T-cell (primary cell): ENCODE results near the gene PLXNA1. TPM values are rescaled to one million over a fixed set of nuclear protein-coding genes. Genes with fewer than 3 reads are reported as not detected.

Source experiments
- ATAC-seq, 4 experiments: fragments of 200-7000 bp in 3 of 4; fragments of 150-1000 bp in 1 of 4; cut with Tn5 transposase; replicated peaks in 1 of 4; 1 replicate in 3 of 4; 2 replicates in 1 of 4; pipeline ENCODE4 v1.10.0; 2021; ENCODE audit warnings: moderate library complexity in 3 of 4, mild to moderate bottlenecking in 2 of 4, moderate number of reproducible peaks in 1 of 4
- CTCF ChIA-PET, 2 donors: fragments of 300-600 bp; sonication (Branson Sonifier 250); formaldehyde crosslinking; loops; one replicate each; lab custom pipeline; 2022; ENCODE audit warnings: antibody characterized with exemption in 2 of 2; lab: Charles Lee
- POLR2A ChIA-PET, 2 donors: fragments of 300-600 bp; sonication (Branson Sonifier 250); formaldehyde crosslinking; loops; one replicate each; lab custom pipeline; 2022; ENCODE audit warnings: antibody characterized with exemption in 2 of 2; lab: Charles Lee
- DNase-seq, 35 experiments: peaks; one replicate each; pipeline versions ENCODE4 v3.0.0 to v3.0.0-alpha.2; 2013 to 2023
- H3K27ac ChIP-seq: one replicate; pipeline ENCODE4 v1.5.1; 2013; ENCODE audit warnings: low read length
- H3K27me3 ChIP-seq, 2 experiments: replicated peaks in 1 of 2; 1 replicate in 1 of 2; 2 replicates in 1 of 2; pipeline versions ENCODE4 v1.6.1 to v1.7.0; 2013; ENCODE audit warnings: low read length in 1 of 2, mixed read lengths in 1 of 2; ENCODE audit not compliant: control insufficient read depth in 2 of 2, insufficient read depth in 2 of 2; ENCODE audit errors: extremely low read depth in 1 of 2
- H3K36me3 ChIP-seq, 2 donors: 1 replicate in 1 of 2; 2 replicates in 1 of 2; pipeline versions ENCODE4 v1.6.1 to v1.7.0; 2013; ENCODE audit warnings: low read length in 1 of 2; ENCODE audit not compliant: control insufficient read depth in 2 of 2, insufficient read depth in 1 of 2; ENCODE audit errors: extremely low read depth in 1 of 2
- H3K4me1 ChIP-seq, 2 experiments: 1 replicate in 1 of 2; 2 replicates in 1 of 2; pipeline versions ENCODE4 v1.6.1 to v1.7.0; 2013; ENCODE audit warnings: low read length in 2 of 2, mixed read lengths in 1 of 2; ENCODE audit not compliant: insufficient read depth in 2 of 2, control insufficient read depth in 1 of 2; ENCODE audit errors: extremely low read depth in 1 of 2
- H3K4me3 ChIP-seq, 2 donors: 1 replicate in 1 of 2; 2 replicates in 1 of 2; pipeline versions ENCODE4 v1.5.1 to v1.7.0; 2013; ENCODE audit warnings: mild to moderate bottlenecking in 2 of 2, low read length in 1 of 2, moderate library complexity in 1 of 2; ENCODE audit not compliant: control insufficient read depth in 1 of 2; ENCODE audit errors: extremely low read depth in 1 of 2
- H3K9me3 ChIP-seq: 2 replicates; pipeline ENCODE4 v1.7.0; 2013
- H3K27ac Mint-ChIP-seq, 2 donors: one replicate each; pipeline ENCODE4 v1.8.0; 2020 to 2021; ENCODE audit warnings: mild to moderate bottlenecking in 2 of 2, mixed read lengths in 2 of 2
- H3K27me3 Mint-ChIP-seq, 2 donors: one replicate each; pipeline ENCODE4 v1.8.0; 2021 to 2022; ENCODE audit warnings: mixed read lengths in 2 of 2
- H3K36me3 Mint-ChIP-seq: one replicate; pipeline ENCODE4 v1.8.0; 2021; ENCODE audit warnings: mixed read lengths
- H3K4me1 Mint-ChIP-seq, 3 donors: one replicate each; pipeline ENCODE4 v1.8.0; 2020 to 2022; ENCODE audit warnings: mixed read lengths in 3 of 3, mild to moderate bottlenecking in 1 of 3
- H3K4me3 Mint-ChIP-seq, 3 donors: one replicate each; pipeline ENCODE4 v1.8.0; 2020 to 2022; ENCODE audit warnings: mild to moderate bottlenecking in 3 of 3, mixed read lengths in 3 of 3, moderate library complexity in 3 of 3
- H3K9me3 Mint-ChIP-seq, 3 donors: one replicate each; pipeline ENCODE4 v1.8.0; 2020 to 2022; ENCODE audit warnings: mixed read lengths in 3 of 3
- WGBS: methylation state at CpG from one replicate; pipeline ENCODE4 v1.1.5; 2013; ENCODE audit warnings: missing lambda C conversion rate; ENCODE audit not compliant: insufficient coverage; 5-methylcytosine and 5-hydroxymethylcytosine counted together
- total RNA-seq, 35 experiments: library from RNA in 6 of 35; stranded (reverse) in 6 of 35; fragments of 120-200 nt in 1 of 35; gene quantifications; one replicate each; pipeline versions ENCODE4 v1.2.1 to v1.2.4 and lab custom pipeline; 2013 to 2026

The PLXNA1 gene
- total RNA-seq, 5 donors from 2014 or later (not counting 1 experiment from before 2014, with no cell fraction given), result 10.9 to 16.9 (median 16.0) TPM

DNA sequence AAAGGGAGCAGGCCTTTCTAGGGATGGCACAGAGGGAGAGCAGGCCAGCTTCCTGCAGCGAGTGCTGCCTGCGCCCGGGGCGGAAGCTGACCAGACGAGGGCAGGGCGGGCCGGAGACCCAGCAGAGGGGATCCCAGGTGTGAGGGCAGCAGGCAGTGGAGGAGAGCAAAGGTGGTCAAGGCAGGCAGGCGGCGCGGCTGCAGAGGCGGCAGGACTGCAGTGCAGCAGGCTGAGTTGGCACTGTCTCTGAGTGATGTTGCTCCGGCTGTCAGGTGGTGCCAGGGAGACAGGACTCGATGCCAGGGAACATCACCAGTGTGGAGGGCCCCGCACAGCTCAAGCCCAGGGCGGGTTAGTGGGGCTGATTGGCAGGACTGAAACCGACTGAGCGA, 22.3 kb upstream of the PLXNA1 start:
- H3K27ac Mint-ChIP-seq, result no peak overlapping the region
- ATAC-seq (no peak), DNase-seq (no peak)
- no peaks in the 10 kb centered on the region for H3K9me3 Mint-ChIP-seq
- no peaks in the 10 kb centered on the region for H3K27me3 Mint-ChIP-seq
- Histone ChIP-seq H3K4me1 (no peaks in the 10 kb centered on the region), H3K4me3 (no peak overlapping the region), H3K9me3 (no peaks in the 10 kb centered on the region), H3K27ac (no peak overlapping the region), H3K27me3 (no peaks in the 10 kb centered on the region), H3K36me3 (no peaks in the 10 kb centered on the region)
- no peaks in the 10 kb centered on the region for H3K4me1 Mint-ChIP-seq
- no peak overlapping the region for H3K4me3 Mint-ChIP-seq
- 92% methylated on average over 17 of the region's 17 CpGs for WGBS
- peaks cover 17% of the 10 kb centered on the region for H3K36me3 Mint-ChIP-seq
- ChIA-PET CTCF (interaction anchor here in 1 of 2 donors (0.6 kb wide), 2 partner anchors 446 to 588 kb away, joined by 3 to 4 read pairs; no protein-coding TSS in a partner anchor), POLR2A (no interaction called here)

DNA sequence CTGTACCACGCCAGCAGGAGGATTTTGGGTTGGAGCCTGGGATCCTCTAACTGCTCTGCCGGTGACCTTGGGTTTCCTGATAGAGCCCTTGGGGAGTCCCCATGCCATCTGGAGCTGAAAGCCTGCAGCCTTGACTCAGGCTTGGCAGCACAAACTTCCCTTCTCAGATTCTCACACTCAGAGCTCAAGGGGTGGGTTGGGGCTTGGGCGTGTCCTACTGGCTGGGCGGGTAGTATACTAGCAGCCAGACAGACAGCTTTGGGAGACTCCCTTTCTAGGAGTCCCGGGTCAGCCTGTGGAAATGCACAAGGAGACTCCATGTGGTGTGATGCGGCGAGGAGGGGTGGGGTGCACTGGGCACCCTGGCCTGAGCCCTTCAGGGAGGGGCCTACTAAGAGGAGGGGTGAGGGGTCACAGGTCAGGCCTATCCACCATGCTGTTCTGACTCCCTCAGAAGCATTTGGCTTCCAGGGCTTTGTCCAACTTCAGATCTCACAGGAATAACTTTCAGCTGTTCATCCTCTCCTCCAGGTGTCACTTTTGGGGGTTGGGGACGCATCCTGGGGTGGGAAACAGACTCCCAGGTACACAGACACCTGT, 21.6 kb upstream of the PLXNA1 start:
- Mint-ChIP-seq H3K4me1 (no peaks in the 10 kb centered on the region), H3K4me3 (no peak overlapping the region), H3K9me3 (no peaks in the 10 kb centered on the region), H3K27me3 (no peaks in the 10 kb centered on the region), H3K36me3 (peaks cover 17% of the 10 kb centered on the region), H3K27ac (no peak overlapping the region)
- 98% methylated on average over 7 of the region's 8 CpGs for WGBS
- no peaks in the 10 kb centered on the region for H3K27me3 ChIP-seq
- POLR2A ChIA-PET, result no interaction called here
- H3K4me1 ChIP-seq, result no peaks in the 10 kb centered on the region
- CTCF ChIA-PET, result interaction anchor here in 1 of 2 donors (0.6 kb wide), 1 partner anchor 587 kb away, joined by 4 read pairs; no protein-coding TSS in a partner anchor
- ATAC-seq (no peak), DNase-seq (no peak)
- no peak overlapping the region for H3K27ac ChIP-seq
- H3K36me3 ChIP-seq, result no peaks in the 10 kb centered on the region
- no peaks in the 10 kb centered on the region for H3K9me3 ChIP-seq
- no peak overlapping the region for H3K4me3 ChIP-seq

DNA sequence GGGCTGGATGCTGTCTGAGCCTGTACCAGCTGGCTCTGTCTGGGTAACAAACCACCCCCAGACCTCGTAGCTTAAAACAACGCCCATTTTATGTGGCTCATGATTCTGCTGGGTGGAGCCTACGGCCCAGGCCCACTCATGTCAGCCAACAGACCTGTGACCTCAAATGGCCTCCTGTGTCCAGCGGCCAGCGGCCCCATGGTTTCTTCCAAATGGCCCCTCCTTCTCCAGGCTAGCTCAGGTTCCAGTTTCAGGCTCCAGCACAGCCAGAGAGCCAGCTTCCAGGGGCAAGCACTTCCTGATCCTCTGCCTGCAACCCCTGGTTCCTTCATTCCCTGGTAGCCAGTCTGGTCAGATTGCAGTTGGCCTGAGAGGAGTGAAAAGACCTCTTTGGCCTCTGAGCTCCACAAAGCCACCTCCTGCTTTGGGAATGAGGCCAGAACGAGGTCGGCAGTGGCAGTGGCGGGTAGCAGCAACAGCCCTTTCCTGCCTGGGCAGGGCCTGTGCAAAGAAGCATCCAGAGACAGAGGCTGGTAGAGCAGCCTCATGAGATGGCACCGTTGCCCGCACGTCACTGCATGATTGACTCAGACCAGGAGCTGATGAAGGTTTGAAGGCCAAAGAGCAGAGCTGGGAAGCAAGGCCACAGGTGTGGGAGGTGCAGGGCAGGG, 21.0 kb upstream of the PLXNA1 start:
- H3K4me1 Mint-ChIP-seq, result no peaks in the 10 kb centered on the region
- H3K4me3 Mint-ChIP-seq, result no peak overlapping the region
- Histone ChIP-seq H3K4me1 (no peaks in the 10 kb centered on the region), H3K9me3 (no peaks in the 10 kb centered on the region), H3K4me3 (no peak overlapping the region), H3K27ac (no peak overlapping the region), H3K36me3 (no peaks in the 10 kb centered on the region), H3K27me3 (no peaks in the 10 kb centered on the region)
- WGBS, result 87% methylated on average over 11 of the region's 11 CpGs
- no peak overlapping the region for H3K27ac Mint-ChIP-seq
- H3K9me3 Mint-ChIP-seq, result no peaks in the 10 kb centered on the region
- CTCF ChIA-PET, result no interaction called here
- peaks cover 17% of the 10 kb centered on the region for H3K36me3 Mint-ChIP-seq
- no peak for DNase-seq
- ATAC-seq, result no peak
- H3K27me3 Mint-ChIP-seq, result no peaks in the 10 kb centered on the region
- POLR2A ChIA-PET, result no interaction called here

DNA sequence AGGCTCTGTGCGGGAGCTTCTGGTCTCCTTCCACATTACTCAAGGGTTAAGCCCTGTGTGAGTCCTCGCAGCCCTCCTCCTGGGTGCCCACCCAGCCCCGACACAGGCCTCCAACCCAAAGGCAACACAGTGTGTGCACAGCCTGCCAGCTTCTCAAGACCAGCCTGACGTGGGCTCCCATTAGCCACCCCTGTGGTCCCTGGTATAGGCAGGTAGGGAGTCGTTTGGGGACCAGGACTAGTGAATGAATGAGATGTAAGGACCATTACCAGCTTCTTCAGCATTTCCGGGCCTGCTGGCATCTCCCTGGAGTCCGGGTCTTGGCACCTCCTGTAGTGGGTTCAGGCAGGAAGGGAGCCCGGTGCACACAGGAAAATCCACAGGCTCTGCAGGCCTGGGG, 20.2 kb upstream of the PLXNA1 start:
- ChIA-PET CTCF (no interaction called here), POLR2A (no interaction called here)
- no peak overlapping the region for H3K4me3 ChIP-seq
- ATAC-seq (no peak), DNase-seq (no peak)
- H3K36me3 ChIP-seq, result no peaks in the 10 kb centered on the region
- H3K4me1 ChIP-seq, result no peaks in the 10 kb centered on the region
- Mint-ChIP-seq H3K4me1 (no peaks in the 10 kb centered on the region), H3K36me3 (peaks cover 17% of the 10 kb centered on the region), H3K27me3 (no peaks in the 10 kb centered on the region), H3K4me3 (no peak overlapping the region), H3K27ac (no peak overlapping the region), H3K9me3 (no peaks in the 10 kb centered on the region)
- H3K27me3 ChIP-seq, result no peaks in the 10 kb centered on the region
- H3K9me3 ChIP-seq, result no peaks in the 10 kb centered on the region
- 97% methylated on average over 3 of the region's 8 CpGs for WGBS
- H3K27ac ChIP-seq, result no peak overlapping the region

DNA sequence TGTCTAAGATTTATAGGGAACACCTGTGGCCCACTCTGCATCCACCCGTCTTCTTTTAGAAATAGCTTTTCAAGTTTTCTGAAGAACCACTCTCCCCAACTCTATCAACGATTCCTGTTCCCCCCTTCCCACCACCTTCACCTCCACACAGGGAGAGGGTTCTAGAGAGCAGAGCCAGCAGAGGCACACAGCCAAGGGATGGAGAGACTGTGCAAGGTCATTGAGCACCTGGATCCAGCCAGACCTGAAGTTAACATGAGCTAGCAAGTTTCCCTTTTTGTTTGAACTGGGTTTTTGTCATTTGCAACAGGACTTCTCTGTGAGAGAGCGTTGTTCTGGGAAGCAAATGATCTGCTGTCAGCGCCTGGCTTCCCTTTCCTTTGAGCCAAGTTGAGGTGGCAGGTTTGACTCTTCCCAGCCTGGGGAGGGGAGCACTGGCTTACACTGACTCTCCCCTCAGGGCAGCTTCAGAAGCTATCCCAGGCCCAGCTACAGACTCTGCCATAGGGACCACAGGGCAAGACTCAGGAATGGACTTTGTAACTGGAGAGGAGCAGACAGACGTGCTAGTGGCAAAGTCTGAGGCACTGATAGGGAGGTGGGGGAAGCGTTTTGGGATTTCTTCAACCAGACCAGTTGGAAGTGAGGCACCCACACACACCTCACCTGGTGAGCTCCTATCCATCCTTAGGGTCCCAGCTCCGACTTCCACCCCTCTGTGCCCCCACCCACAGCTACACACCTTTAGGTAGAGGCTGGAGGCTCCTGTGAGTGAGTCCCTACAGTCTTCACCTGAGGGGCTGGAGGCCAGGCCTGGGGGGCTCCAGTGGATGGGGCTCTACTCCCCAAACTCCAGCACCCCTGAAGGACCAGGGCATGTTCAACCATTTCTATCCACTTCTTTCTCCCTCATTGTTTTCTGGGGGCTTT, 19.4 kb upstream of the PLXNA1 start:
- Mint-ChIP-seq H3K27ac (no peak overlapping the region), H3K4me1 (no peaks in the 10 kb centered on the region), H3K27me3 (peaks cover 0 to 4% of the 10 kb centered on the region in 2 donors), H3K36me3 (peaks cover 14% of the 10 kb centered on the region), H3K4me3 (no peak overlapping the region), H3K9me3 (no peaks in the 10 kb centered on the region)
- POLR2A ChIA-PET, result no interaction called here
- no peaks in the 10 kb centered on the region for H3K9me3 ChIP-seq
- DNase-seq (no peak), ATAC-seq (no peak)
- 100% methylated on average over 1 of the region's 7 CpGs for WGBS
- CTCF ChIA-PET, result no interaction called here
- H3K4me1 ChIP-seq, result no peaks in the 10 kb centered on the region
- peaks cover 0 to 3% of the 10 kb centered on the region in 2 experiments for H3K27me3 ChIP-seq
- no peak overlapping the region for H3K4me3 ChIP-seq
- no peaks in the 10 kb centered on the region for H3K36me3 ChIP-seq
- no peak overlapping the region for H3K27ac ChIP-seq

DNA sequence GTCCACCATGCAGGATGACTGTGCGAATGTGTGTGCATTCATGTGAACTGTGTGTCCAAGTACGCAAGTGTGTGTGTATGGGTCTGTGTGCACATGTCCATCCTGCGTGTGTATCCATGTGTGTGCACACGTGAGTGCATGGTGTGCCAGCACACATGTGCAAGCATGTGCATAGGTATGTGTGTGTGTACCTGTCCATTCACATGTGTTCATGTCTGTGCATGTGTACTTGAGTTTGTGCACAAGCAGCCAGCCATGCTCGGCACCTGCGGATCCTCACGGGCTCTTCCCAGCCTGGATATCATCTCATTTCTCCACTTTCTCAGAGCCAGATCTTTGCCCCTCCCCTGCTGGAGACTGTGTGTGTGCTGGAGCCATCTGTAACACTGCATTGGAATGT, 18.7 kb upstream of the PLXNA1 start:
- ATAC-seq (no peak), DNase-seq (no peak)
- peaks cover 8% of the 10 kb centered on the region for H3K36me3 Mint-ChIP-seq
- Histone ChIP-seq H3K4me3 (no peak overlapping the region), H3K36me3 (no peaks in the 10 kb centered on the region), H3K9me3 (no peaks in the 10 kb centered on the region), H3K4me1 (no peaks in the 10 kb centered on the region), H3K27ac (no peak overlapping the region), H3K27me3 (peaks cover 0 to 4% of the 10 kb centered on the region in 2 experiments)
- 77% methylated on average over 3 of the region's 7 CpGs for WGBS
- ChIA-PET POLR2A (no interaction called here), CTCF (no interaction called here)
- no peaks in the 10 kb centered on the region for H3K9me3 Mint-ChIP-seq
- H3K4me3 Mint-ChIP-seq, result no peak overlapping the region
- H3K27ac Mint-ChIP-seq, result no peak overlapping the region
- peaks cover 0 to 4% of the 10 kb centered on the region in 2 donors for H3K27me3 Mint-ChIP-seq
- H3K4me1 Mint-ChIP-seq, result no peaks in the 10 kb centered on the region
